Ishikawa (cell line): Measurements from ENCODE around the gene SRC.

ENCODE experiments used
- CEBPB ChIP-seq: IDR thresholded peaks from 2 replicates; pipeline ENCODE4 v1.6.1; 2012
- CREB1 ChIP-seq: IDR thresholded peaks from 2 replicates; pipeline ENCODE4 v1.6.1; 2012; ENCODE audit warnings: low read depth
- EGR1 ChIP-seq: IDR thresholded peaks from 2 replicates; pipeline ENCODE4 v1.6.1; 2012
- EP300 ChIP-seq: IDR thresholded peaks from 2 replicates; pipeline ENCODE4 v1.6.1; 2012; ENCODE audit warnings: borderline replicate concordance
- FOXM1 ChIP-seq: IDR thresholded peaks from 2 replicates; pipeline ENCODE4 v1.6.1; 2012; ENCODE audit warnings: low read depth, borderline replicate concordance
- MAX ChIP-seq: IDR thresholded peaks from 2 replicates; pipeline ENCODE4 v1.6.1; 2012
- NFIC ChIP-seq: IDR thresholded peaks from 2 replicates; pipeline ENCODE4 v1.6.1; 2012
- RAD21 ChIP-seq: IDR thresholded peaks from 2 replicates; pipeline ENCODE4 v1.6.1; 2012; ENCODE audit warnings: low read depth
- REST ChIP-seq: IDR thresholded peaks from 2 replicates; pipeline ENCODE4 v1.6.1; 2012; ENCODE audit warnings: low read depth, mild to moderate bottlenecking
- TAF1 ChIP-seq: IDR thresholded peaks from 2 replicates; pipeline ENCODE4 v1.6.1; 2012; ENCODE audit warnings: low read depth, mild to moderate bottlenecking
- TCF12 ChIP-seq: IDR thresholded peaks from 2 replicates; pipeline ENCODE4 v1.6.1; 2012; ENCODE audit warnings: low read depth
- TEAD4 ChIP-seq: IDR thresholded peaks from 2 replicates; pipeline ENCODE4 v1.6.1; 2012
- USF1 ChIP-seq: IDR thresholded peaks from 2 replicates; pipeline ENCODE4 v1.6.1; 2012
- YY1 ChIP-seq: IDR thresholded peaks from 2 replicates; pipeline ENCODE4 v1.6.1; 2012; ENCODE audit warnings: low read depth
- ZBTB7A ChIP-seq: IDR thresholded peaks from 2 replicates; pipeline ENCODE4 v1.6.1; 2012; ENCODE audit warnings: low read depth

SRC gene

GRCh38 chr20:37326666-37327065, 19.3 kb upstream of the SRC start:
- no peak for TF ChIP-seq NFIC
- TF ChIP-seq MAX: no peak
- TF ChIP-seq EP300: no peak

- TF ChIP-seq CREB1 (no peak), RAD21 (no peak), USF1 (no peak), EGR1 (no peak), YY1 (no peak), EP300 (no peak), MAX (no peak), REST (no peak), CEBPB (no peak), TCF12 (no peak), ZBTB7A (no peak), NFIC (no peak), TAF1 (no peak), TEAD4 (no peak), FOXM1 (no peak)
These were observed 18.2 kb upstream of the SRC start for GRCh38 chr20:37327748-37328147.

GRCh38 chr20:37328149-37328945, 17.6 kb upstream of the SRC start:
- TF ChIP-seq CREB1 (no peak), MAX (no peak), TEAD4 (no peak), NFIC (no peak), RAD21 (no peak), EGR1 (no peak), TAF1 (no peak), YY1 (no peak), CEBPB (no peak), ZBTB7A (no peak), REST (no peak), USF1 (no peak), FOXM1 (no peak), TCF12 (no peak), EP300 (no peak)

GRCh38 chr20:37329481-37330165, 16.3 kb upstream of the SRC start:
- TF ChIP-seq USF1 (peak; percentile 54; the same call in 1 of the 2 replicates), MAX (no peak)

GRCh38 chr20:37330316-37330715, 15.6 kb upstream of the SRC start:
- no peak for TF ChIP-seq FOXM1
- no peak for TF ChIP-seq TAF1
- TF ChIP-seq MAX: no peak
- no peak for TF ChIP-seq EP300
- no peak for TF ChIP-seq USF1
- no peak for TF ChIP-seq ZBTB7A
- TF ChIP-seq EGR1: no peak
- no peak for TF ChIP-seq TCF12
- TF ChIP-seq NFIC: no peak
- no peak for TF ChIP-seq REST
- TF ChIP-seq TEAD4: no peak
- no peak for TF ChIP-seq RAD21
- no peak for TF ChIP-seq CREB1
- TF ChIP-seq YY1: no peak
- TF ChIP-seq CEBPB: no peak
